Pulmonary artery endothelial cell (primary cell): ENCODE measurements around the gene PAM16. TPM values are rescaled to one million over a fixed set of nuclear protein-coding genes. Genes with fewer than 3 reads are reported as not detected.

ENCODE experiments used
- DNase-seq: peaks from one replicate; pipeline ENCODE4 v3.0.0-alpha.2; 2011; ENCODE audit warnings: low read depth, low spot score
- total RNA-seq: library from RNA; depleted of rRNA; stranded (reverse); fragments of >200 nt; gene quantifications from 2 replicates; pipeline ENCODE4 v1.2.3, GENCODE V29; 2014

The PAM16 gene
- total RNA-seq, 1 donor from 2014 or later = 26.4 TPM

GRCh38 chr16:4371357-4372000, 20.4 kb upstream of the PAM16 start, which contains the start of gene VASN:
Gene VASN, plus strand, starts transcription at chr16:4371848. Its CDS starts 9,030 bp downstream, at chr16:4380878.
- no peak for DNase-seq

- no peak for DNase-seq
Measured at GRCh38 chr16:4370570-4371356, 19.6 kb upstream of the PAM16 start.

GRCh38 chr16:4370151-4370550, 19.0 kb upstream of the PAM16 start:
- DNase-seq = no peak

- no peak for DNase-seq
Measured at GRCh38 chr16:4369007-4369733, 18.0 kb upstream of the PAM16 start.

- no peak for DNase-seq
Measured at GRCh38 chr16:4367393-4367856, 16.3 kb upstream of the PAM16 start.

GRCh38 chr16:4366016-4366415, 14.9 kb upstream of the PAM16 start:
- no peak for DNase-seq

GRCh38 chr16:4365615-4366014, 14.5 kb upstream of the PAM16 start:
- no peak for DNase-seq

- DNase-seq = no peak
Measured at GRCh38 chr16:4365014-4365406, 13.9 kb upstream of the PAM16 start.

GRCh38 chr16:4364196-4365013, 13.3 kb upstream of the PAM16 start:
- no peak for DNase-seq

- DNase-seq = no peak
Measured at GRCh38 chr16:4362476-4363135, 11.5 kb upstream of the PAM16 start.

- no peak for DNase-seq
Measured at GRCh38 chr16:4361944-4362311, 10.8 kb upstream of the PAM16 start.

GRCh38 chr16:4361033-4361943, 10.2 kb upstream of the PAM16 start:
- DNase-seq = no peak

- DNase-seq = no peak
Measured at GRCh38 chr16:4360538-4361021, 9.5 kb upstream of the PAM16 start.

- DNase-seq = no peak
Measured at GRCh38 chr16:4359914-4360313, 8.8 kb upstream of the PAM16 start.

- DNase-seq = no peak
Measured at GRCh38 chr16:4358831-4359561, 7.9 kb upstream of the PAM16 start.

GRCh38 chr16:4358236-4358635, 7.1 kb upstream of the PAM16 start:
- DNase-seq = no peak

- DNase-seq = no peak
Measured at GRCh38 chr16:4356820-4357219, 5.7 kb upstream of the PAM16 start.

GRCh38 chr16:4354512-4355409, 3.6 kb upstream of the PAM16 start:
- no peak for DNase-seq
